Neuron (in vitro differentiated cells): ENCODE results near the gene CDK11B.

Source experiments
- H2AFZ ChIP-seq: one replicate; pipeline ENCODE4 v1.6.1; 2013; ENCODE audit warnings: low read depth, mild to moderate bottlenecking, inconsistent platforms, low read length, moderate library complexity
- H3K27me3 ChIP-seq: one replicate; pipeline ENCODE4 v1.6.1; 2013; ENCODE audit warnings: low read length; ENCODE audit not compliant: insufficient read depth
- H3K36me3 ChIP-seq: one replicate; pipeline ENCODE4 v1.6.1; 2013; ENCODE audit warnings: low read length; ENCODE audit not compliant: insufficient read depth
- H3K4me1 ChIP-seq: one replicate; pipeline ENCODE4 v1.6.1; 2013; ENCODE audit warnings: low read length; ENCODE audit not compliant: insufficient read depth
- H3K4me3 ChIP-seq: 2 replicates; pipeline ENCODE4 v1.5.1; 2013; ENCODE audit warnings: mild to moderate bottlenecking, low read length, moderate library complexity
- H3K9me3 ChIP-seq: one replicate; pipeline ENCODE4 v1.6.1; 2013; ENCODE audit warnings: low read length

Gene CDK11B

DNA sequence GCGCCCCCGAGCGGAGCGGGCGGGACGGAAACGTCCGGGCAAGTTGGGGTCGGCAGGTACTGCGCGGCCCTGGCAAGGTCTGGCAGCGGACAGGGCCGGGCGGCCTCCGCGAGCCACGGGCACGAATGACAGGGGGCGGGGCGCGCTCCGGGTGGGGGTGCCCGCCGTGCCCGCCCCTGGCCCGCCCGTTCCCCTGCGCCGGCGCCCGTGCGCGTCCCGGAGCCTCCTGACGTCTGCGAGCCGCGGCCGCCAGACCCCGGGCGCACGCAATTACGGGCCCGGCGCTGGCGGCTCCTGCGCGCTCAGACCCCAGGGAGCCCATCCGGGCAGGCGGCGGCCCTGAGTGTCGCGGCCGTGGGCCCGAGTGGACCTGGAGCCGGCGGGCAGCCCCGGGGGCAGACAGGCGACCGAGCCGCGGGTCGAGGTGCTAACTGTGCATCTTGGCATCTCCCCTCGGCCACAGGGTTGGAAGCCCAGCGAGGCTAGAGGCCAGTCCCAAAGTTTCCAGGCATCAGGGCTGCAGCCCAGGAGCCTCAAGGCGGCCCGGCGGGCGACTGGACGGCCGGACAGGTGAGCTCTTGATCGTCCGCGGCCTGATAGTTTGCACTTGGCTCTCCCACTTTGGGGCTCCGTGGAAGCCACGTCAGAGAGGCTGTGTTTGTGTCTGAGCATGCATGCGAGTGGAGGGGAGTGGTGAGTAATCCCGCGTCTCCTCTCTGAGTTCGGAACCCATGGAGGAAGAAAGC is 42.6 kb downstream of the CDK11B start:
- H3K4me1 ChIP-seq = peaks cover 27% of the 10 kb centered on the region
- peaks cover 8% of the 10 kb centered on the region for H3K36me3 ChIP-seq
- H3K27me3 ChIP-seq = no peaks in the 10 kb centered on the region
- peak overlapping the region; percentile 91 for H3K4me3 ChIP-seq
- no peaks in the 10 kb centered on the region for H3K9me3 ChIP-seq
- no peak overlapping the region for H2AFZ ChIP-seq

DNA sequence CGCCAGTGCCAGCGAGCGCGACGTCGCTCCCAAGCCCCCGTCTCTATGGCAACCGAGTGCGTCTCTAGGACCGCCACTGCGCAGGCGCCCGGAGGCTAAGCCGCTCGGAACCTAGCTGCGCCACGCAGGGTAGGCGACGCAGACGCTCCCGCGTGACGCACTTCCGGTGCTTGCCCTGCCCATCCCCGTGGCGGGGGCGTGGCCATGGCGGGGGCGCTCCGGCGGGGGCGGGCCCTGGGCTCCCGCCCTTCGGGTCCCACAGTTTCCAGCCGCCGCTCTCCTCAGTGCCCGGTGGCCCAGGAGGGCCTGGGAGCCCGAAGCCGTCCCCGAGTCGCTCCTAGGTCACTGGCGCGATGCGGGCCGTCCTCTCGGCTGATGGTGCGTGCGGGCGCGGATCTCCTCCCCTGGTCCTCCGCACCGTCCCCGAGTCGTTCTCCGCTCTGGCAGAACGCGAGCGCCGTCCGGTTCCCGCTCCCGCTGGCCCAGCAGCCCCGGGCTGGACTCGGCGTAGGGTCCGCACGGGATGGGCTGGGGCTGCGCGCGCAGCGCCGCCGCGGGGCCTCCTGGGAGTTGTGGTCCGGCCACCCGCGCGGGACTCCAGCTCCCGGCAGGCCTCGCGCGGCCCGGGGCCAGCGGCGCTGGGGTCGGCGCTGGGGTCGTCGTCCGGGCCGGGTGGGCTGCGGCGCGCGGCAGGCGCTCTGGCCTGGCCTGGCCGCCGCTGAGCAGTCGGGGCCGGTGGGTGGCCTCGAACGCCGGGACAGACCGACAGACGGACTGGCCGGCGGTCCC is 43.4 kb downstream of the CDK11B start, which contains the start of gene MIB2:
Gene MIB2 (plus strand): TSS at position 245 of the 789 bp plus-strand sequence. CDS start 7,953 bp downstream, outside the sequence.
- H3K27me3 ChIP-seq = no peaks in the 10 kb centered on the region
- peaks cover 8% of the 10 kb centered on the region for H3K36me3 ChIP-seq
- H3K9me3 ChIP-seq = no peaks in the 10 kb centered on the region
- peak within 1 kb of the TSS; percentile 80 for H2AFZ ChIP-seq
- H3K4me1 ChIP-seq = peaks cover 27% of the 10 kb centered on the region
- H3K4me3 ChIP-seq = peak within 1 kb of the TSS; percentile 91

DNA sequence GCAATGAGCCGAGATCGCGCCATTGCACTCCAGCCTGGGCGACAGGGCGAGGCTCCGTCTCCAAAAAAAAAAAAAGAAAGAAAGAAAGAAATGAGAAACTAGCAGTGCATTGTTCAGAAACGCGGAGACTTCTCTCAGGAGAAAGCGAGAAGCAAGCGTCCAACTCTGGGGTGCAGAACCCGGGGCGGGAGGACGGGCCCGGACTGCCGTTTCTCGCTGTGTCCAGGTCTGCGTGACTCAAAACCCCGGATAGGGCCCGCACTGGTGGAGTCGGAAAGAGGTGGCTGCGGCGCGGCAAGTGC is 43.9 kb downstream of the CDK11B start:
- Histone ChIP-seq H3K36me3 (peaks cover 8% of the 10 kb centered on the region), H3K9me3 (no peaks in the 10 kb centered on the region), H3K27me3 (no peaks in the 10 kb centered on the region), H3K4me1 (peaks cover 27% of the 10 kb centered on the region), H2AFZ (no peak overlapping the region), H3K4me3 (peak overlapping the region; percentile 91)

DNA sequence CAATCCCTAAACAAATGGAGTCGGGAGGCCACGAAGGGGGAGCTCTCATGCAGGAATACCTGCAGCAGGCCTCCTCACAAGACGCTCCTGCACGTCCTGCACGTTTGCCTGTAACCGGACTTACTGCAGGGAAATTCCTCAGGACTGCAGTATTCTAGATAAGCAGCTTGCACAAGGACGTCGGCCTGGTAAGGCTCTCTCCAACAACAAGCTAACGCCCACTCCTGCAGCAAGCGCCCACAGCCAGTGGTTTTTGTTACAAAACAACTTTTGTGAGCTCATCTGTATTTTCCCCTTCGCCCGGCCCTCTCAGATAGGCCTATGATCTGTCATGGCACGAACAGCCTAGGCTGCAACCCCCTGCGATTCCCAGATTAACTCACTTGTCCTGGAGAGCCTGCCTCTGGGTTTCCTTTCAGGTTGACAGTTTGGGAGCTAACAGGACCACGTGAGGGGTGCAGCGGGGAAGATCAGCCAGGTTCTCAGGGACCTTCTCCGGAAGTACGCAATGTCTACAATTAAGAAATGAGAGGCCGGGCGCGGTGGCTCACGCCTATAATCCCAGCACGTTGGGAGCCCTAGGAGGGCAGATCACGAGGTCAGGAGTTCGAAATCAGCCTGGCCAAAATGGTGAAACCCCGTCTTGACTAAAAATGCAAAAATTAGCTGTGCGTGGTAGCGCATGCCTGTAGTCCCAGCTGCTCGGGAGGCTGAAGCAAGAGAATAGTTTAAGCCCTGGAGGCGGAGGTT is 44.4 kb downstream of the CDK11B start:
- peaks cover 8% of the 10 kb centered on the region for H3K36me3 ChIP-seq
- H2AFZ ChIP-seq = no peak overlapping the region
- H3K4me1 ChIP-seq = peaks cover 27% of the 10 kb centered on the region
- no peaks in the 10 kb centered on the region for H3K27me3 ChIP-seq
- no peaks in the 10 kb centered on the region for H3K9me3 ChIP-seq
- peak overlapping the region; percentile 91 for H3K4me3 ChIP-seq

DNA sequence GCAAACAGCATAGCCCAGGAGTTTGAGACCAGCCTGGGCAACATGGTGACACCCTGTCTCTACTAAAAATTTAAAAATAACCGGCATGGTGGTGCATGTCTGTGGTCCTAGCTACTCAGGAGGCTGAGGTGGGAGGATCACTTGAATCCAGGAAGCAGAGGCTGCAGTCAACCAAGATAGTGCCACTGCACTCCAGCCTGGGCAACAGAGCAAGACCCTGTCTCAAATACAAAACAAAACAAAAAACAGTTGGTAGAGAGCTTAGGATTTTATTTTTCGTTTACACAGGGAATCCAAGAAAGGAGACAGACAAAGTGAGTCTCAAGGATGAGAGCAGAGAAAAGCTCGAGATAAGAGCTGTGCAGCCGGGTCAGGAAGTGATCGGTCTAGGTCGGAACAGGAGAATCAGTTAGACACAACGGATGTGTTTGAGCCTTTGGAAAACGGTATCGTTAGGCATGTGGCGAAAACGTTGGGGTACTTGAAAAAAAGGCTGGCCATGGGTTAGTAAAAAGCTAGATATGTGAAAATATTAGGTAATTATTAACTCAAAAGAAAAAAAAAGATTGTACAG is 45.2 kb downstream of the CDK11B start:
- no peaks in the 10 kb centered on the region for H3K9me3 ChIP-seq
- no peaks in the 10 kb centered on the region for H3K27me3 ChIP-seq
- H3K4me1 ChIP-seq = peaks cover 27% of the 10 kb centered on the region
- no peak overlapping the region for H2AFZ ChIP-seq
- peaks cover 6% of the 10 kb centered on the region for H3K36me3 ChIP-seq
- peak overlapping the region; percentile 91 for H3K4me3 ChIP-seq

DNA sequence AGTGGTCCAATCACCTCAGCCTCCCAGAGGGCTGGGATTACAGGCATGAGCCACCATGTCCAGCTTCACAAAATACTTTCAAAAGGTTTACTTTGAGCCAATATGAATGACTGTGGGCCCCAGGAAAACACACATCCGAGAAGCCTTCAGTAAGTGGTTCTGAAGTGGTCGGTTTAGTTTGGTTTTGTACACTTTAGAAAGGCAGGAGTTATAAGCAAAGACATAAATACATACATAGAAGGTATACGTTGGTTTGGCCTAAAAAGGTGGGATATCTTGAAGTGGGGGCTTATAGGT is 46.8 kb downstream of the CDK11B start:
- Histone ChIP-seq H3K36me3 (no peaks in the 10 kb centered on the region), H3K4me3 (no peak overlapping the region), H3K4me1 (peaks cover 23% of the 10 kb centered on the region), H2AFZ (no peak overlapping the region), H3K9me3 (no peaks in the 10 kb centered on the region), H3K27me3 (no peaks in the 10 kb centered on the region)

DNA sequence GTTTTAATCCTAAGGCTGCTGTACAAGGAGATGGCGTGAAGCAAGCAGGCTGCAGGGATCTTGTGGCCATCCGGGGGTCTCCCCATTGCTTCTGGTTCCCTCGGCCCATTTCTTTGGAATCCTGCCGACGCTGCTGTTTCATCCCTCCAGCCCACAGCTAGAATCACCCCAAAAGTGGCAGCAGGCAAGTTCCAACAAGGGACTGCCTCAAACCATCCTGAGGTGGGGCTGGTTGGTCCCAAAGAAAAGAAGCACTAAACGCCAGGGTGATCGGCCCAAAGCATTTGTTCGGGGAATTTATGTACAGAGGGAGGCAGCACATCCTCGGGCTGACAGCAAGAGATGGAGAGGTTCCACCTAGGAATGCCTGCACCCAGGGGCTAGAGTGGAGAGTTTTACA is 48.0 kb downstream of the CDK11B start:
- H3K27me3 ChIP-seq = no peaks in the 10 kb centered on the region
- H3K4me1 ChIP-seq = peaks cover 15% of the 10 kb centered on the region
- no peaks in the 10 kb centered on the region for H3K36me3 ChIP-seq
- no peak overlapping the region for H2AFZ ChIP-seq
- no peak overlapping the region for H3K4me3 ChIP-seq
- H3K9me3 ChIP-seq = no peaks in the 10 kb centered on the region

DNA sequence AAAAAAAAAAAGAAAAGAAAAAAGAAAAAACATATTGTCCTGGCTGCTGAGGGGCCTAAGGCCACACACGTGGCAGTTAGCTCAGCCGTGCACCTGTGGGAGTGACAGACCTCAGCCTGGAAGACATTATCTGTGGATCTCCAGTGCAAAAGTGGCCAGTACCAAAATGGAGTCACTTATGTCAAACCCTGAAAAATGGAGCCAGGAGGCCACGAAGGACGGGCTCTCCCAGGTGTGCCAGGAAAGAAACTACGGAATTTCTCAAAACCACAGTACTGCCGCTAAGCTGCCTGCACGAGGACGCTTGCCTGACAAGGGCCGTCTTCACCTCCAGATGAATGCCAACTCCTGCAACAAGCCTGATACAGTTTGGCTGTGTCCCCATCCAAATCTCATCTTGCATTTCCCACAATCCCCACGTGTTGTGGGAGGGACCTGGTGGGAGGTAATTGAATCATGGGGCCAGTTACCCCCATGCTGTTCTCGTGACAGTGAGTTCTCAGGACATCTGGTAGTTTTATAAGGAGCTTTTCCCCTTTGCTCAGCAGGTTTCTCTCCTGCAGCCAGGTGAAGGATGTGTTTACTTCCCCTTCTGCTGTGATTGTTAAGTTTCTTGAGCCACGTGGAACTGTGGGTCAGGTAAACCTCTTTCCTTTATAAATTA is 48.9 kb downstream of the CDK11B start:
- Histone ChIP-seq H2AFZ (no peak overlapping the region), H3K27me3 (no peaks in the 10 kb centered on the region), H3K4me1 (peaks cover 15% of the 10 kb centered on the region), H3K36me3 (no peaks in the 10 kb centered on the region), H3K9me3 (no peaks in the 10 kb centered on the region), H3K4me3 (no peak overlapping the region)

DNA sequence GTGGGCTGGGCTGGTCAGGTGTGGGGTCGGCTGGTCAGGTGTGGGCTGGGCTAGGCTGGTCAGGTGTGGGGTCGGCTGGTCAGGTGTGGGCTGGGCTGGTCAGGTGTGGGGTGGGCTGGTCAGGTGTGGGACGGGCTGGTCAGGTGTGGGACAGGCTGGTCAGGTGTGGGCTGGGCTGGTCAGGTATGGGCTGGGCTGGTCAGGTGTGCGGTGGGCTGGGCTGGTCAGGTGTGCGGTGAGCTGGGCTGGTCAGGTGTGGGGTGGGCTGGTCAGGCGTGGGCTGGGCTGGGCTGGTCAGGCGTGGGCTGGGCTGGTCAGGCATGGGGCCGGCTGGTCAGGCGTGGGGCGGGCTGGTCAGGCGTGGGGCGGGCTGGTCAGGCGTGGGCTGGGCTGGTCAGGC is 52.6 kb downstream of the CDK11B start:
- H3K9me3 ChIP-seq = no peaks in the 10 kb centered on the region
- no peak overlapping the region for H3K4me3 ChIP-seq
- no peak overlapping the region for H2AFZ ChIP-seq
- H3K4me1 ChIP-seq = no peaks in the 10 kb centered on the region
- H3K36me3 ChIP-seq = no peaks in the 10 kb centered on the region
- no peaks in the 10 kb centered on the region for H3K27me3 ChIP-seq

DNA sequence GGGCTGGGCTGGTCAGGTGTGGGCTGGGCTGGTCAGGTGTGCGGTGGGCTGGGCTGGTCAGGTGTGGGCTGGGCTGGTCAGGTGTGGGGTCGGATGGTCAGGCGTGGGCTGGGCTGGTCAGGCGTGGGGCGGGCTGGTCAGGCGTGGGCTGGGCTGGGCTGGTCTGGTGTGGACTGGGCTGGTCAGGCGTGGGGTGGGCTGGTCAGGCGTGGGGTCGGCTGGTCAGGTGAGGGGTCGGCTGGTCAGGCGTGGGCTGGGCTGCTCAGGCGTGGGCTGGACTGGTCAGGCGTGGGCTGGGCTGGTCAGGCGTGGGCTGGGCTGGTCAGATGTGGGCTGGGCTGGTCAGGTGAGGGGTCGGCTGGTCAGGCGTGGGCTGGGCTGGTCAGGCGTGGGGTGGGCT is 53.1 kb downstream of the CDK11B start:
- Histone ChIP-seq H3K36me3 (no peaks in the 10 kb centered on the region), H3K9me3 (no peaks in the 10 kb centered on the region), H2AFZ (no peak overlapping the region)

DNA sequence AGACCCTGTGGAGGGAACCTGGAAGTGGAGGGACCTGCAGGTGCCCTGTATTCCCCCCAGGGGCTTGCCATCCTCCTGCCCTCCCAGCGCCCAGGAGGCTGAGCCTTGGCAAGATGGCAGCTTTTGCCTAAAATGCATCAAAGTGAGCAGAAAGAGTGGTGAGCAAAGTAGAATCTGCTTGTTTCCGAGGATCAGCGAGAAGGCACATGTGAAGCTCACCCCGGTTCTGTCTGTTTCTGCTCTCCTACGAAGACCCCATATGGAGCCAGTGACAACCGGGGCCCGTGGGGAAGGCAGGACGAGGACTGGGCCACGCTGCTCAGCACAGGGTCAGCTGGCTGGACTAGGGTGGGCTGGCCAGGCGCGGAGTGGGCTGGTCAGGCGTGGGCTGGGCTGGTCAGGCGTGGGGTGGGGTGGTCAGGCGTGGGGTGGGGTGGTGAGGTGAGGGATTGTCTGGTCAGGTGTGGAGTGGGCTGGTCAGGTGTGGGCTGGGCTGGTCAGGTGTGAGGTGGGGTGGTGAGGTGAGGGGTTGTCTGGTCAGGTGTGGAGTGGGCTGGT is 53.7 kb downstream of the CDK11B start:
- Histone ChIP-seq H3K4me3 (no peak overlapping the region), H3K27me3 (no peaks in the 10 kb centered on the region), H2AFZ (no peak overlapping the region), H3K4me1 (peaks cover 5% of the 10 kb centered on the region), H3K36me3 (no peaks in the 10 kb centered on the region), H3K9me3 (no peaks in the 10 kb centered on the region)

More for the DNA sequence above, 53.1 kb downstream of the CDK11B start:
- Histone ChIP-seq H3K4me1 (no peaks in the 10 kb centered on the region), H3K27me3 (no peaks in the 10 kb centered on the region), H3K4me3 (no peak overlapping the region)

DNA sequence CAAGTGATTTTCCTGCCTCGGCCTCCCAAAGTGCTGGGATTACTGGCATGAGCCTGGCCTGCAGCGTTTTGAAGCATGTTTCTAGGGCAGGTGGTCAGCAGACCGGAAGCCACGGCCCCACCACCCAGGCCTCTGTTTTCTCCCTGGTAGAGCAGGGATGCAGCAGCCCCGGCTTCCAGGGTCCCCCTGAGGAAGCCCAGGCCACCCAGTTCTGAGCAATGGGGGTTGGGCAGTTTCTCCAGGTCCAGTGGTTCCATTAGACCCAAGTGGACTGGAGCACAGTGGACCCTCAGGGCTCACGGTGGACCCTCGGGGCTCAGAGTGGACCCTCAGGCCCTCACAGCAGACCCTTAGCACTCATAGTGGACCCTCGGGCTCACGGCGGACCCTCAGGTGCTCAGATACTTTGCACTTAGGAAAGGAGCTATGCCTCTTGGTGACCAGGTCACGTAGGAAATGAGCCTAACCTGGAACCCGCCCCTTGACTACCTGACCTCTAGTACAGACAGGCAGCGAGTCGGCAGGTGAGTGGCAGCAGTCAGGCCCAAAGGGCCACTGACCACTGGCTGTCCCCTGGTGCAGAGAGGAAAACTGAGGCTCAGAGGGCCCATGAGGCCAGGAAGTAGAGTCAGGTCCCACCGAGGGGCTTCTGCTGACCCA is 54.3 kb downstream of the CDK11B start:
- Histone ChIP-seq H3K4me3 (no peak overlapping the region), H3K36me3 (no peaks in the 10 kb centered on the region), H2AFZ (no peak overlapping the region), H3K4me1 (peaks cover 5% of the 10 kb centered on the region), H3K27me3 (no peaks in the 10 kb centered on the region), H3K9me3 (no peaks in the 10 kb centered on the region)
